HCT116 (cell line): ENCODE measurements around the gene HBG1.

Source experiments
- CEBPB ChIP-seq: IDR thresholded peaks from 2 replicates; pipeline ENCODE4 v1.6.1; 2012; ENCODE audit warnings: low read depth
- CTCF ChIP-seq, 3 experiments: fragments of 200-600 bp in 1 of 3; sonication (generic) in 1 of 3; IDR thresholded peaks in 2 of 3; conservative IDR thresholded peaks in 1 of 3; 2 replicates each; pipeline ENCODE4 v1.5.1; 2012 to 2017; ENCODE audit warnings: low read depth in 2 of 3, low read length in 2 of 3, antibody characterized with exemption in 1 of 3, borderline replicate concordance in 1 of 3, control low read depth in 1 of 3, mild to moderate bottlenecking in 1 of 3, mixed read lengths in 1 of 3, mixed run types in 1 of 3, moderate library complexity in 1 of 3; ENCODE audit not compliant: insufficient read depth in 1 of 3
- EZH2 ChIP-seq: fragments of 200-600 bp; sonication (generic); IDR thresholded peaks from 2 replicates; pipeline ENCODE4 v1.6.1; 2017; ENCODE audit warnings: antibody characterized with exemption, mixed run types
- FOSL1 ChIP-seq: IDR thresholded peaks from 2 replicates; pipeline ENCODE4 v1.6.1; 2012; ENCODE audit warnings: low read depth
- JUND ChIP-seq: IDR thresholded peaks from 2 replicates; pipeline ENCODE4 v1.6.1; 2012
- MAX ChIP-seq: IDR thresholded peaks from 2 replicates; pipeline ENCODE4 v1.6.1; 2012
- POLR2A ChIP-seq: IDR thresholded peaks from 2 replicates; pipeline ENCODE4 v1.7.0; 2011; ENCODE audit warnings: borderline replicate concordance; ENCODE audit not compliant: insufficient read depth, insufficient read length; ENCODE audit errors: extremely low read depth
- POLR2AphosphoS5 ChIP-seq: IDR thresholded peaks from 2 replicates; pipeline ENCODE4 v1.6.1; 2011; ENCODE audit warnings: mild to moderate bottlenecking, low read depth, low read length, moderate library complexity
- REST ChIP-seq: IDR thresholded peaks from 2 replicates; pipeline ENCODE4 v1.6.1; 2012; ENCODE audit warnings: low read depth
- SP1 ChIP-seq: IDR thresholded peaks from 2 replicates; pipeline ENCODE4 v1.6.1; 2012; ENCODE audit warnings: low read depth
- SRF ChIP-seq: IDR thresholded peaks from 2 replicates; pipeline ENCODE4 v1.6.1; 2012; ENCODE audit warnings: low read depth
- TCF7L2 ChIP-seq: IDR thresholded peaks from 2 replicates; pipeline ENCODE4 v1.7.0; 2011; ENCODE audit warnings: borderline replicate concordance, inconsistent platforms; ENCODE audit not compliant: insufficient read depth, insufficient read length; ENCODE audit errors: extremely low read depth
- YY1 ChIP-seq: IDR thresholded peaks from 2 replicates; pipeline ENCODE4 v1.6.1; 2011; ENCODE audit warnings: low read length, low read depth, moderate library complexity, mild to moderate bottlenecking; ENCODE audit not compliant: insufficient replicate concordance; ENCODE audit errors: extremely low read depth
- ZFX ChIP-seq: fragments of 450-650 bp; IDR thresholded peaks from 2 replicates; pipeline ENCODE4 v1.6.1; 2017

GRCh38 chr11:5242208-5242607 is 7.4 kb downstream of the HBG1 start:
- no peak for TF ChIP-seq POLR2AphosphoS5
- TF ChIP-seq CTCF (IDR thresholded peaks at IDR 0.05 in 2 of 3, conservative IDR thresholded peaks at IDR 0.05 in 1 of 3; ENCODE audit: borderline replicate concordance in 1 of 3, insufficient read depth in 1 of 3, low read depth in 2 of 3, low read length in 2 of 3), result no peak
- TF ChIP-seq TCF7L2, result no peak
- TF ChIP-seq SP1, result no peak
- TF ChIP-seq YY1, result no peak
- TF ChIP-seq POLR2A, result no peak
- no peak for TF ChIP-seq EZH2
- no peak for TF ChIP-seq JUND
- TF ChIP-seq CEBPB, result no peak
- no peak for TF ChIP-seq REST
- no peak for TF ChIP-seq FOSL1
- no peak for TF ChIP-seq MAX
- TF ChIP-seq ZFX, result no peak
- no peak for TF ChIP-seq SRF
